ENCODE results near the gene MSH5. TPM values are rescaled to one million over a fixed set of nuclear protein-coding genes. Genes with fewer than 3 reads are reported as not detected.
A peak's percentile ranks its signal among the peaks of the same experiment; 100 is the strongest.

MSH5 gene
- total and polyA plus RNA-seq, 2 of the 13 experiments (the other 11 are each of a cell fraction or from before 2014, with no cell fraction given), result 10.2 to 38.7 TPM

DNA sequence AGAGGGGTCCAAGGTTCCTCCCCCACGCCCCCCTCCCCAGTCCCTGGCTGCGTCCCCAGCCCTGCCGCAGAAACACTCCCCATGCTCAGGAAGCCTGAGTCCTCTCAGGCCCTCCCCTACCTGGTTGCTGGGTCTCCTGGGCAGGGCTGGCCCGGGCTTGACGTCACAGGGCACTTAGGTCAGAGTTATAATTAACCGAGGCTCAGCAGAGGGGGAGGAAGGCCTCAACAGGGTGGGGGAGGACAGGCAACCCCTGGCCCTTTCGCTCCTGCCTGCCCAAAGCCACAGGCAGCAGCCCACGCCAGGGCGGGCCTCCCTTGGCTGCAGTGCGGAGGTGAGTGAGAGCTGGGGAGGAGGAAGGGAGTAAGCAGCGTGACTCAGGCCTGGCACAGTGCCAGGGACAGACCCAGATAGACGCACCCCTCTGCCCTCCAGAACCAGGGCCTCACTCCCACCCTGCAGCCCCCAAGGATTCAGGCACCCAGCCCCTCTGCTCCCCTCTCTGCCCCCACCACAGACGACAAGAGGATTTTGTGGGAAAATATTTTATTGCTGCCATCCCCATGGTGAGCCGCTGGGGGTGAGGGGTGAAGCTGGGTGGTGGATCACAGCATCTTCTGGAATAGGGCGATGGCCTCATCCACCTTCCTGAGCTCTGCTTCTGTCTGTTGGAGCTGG lies 37.3 kb downstream of the MSH5 start, which contains the start of gene VWA7 (continued):
- TF ChIP-seq ESRRA (CRISPR knock-in tag; IDR thresholded peaks at IDR 0.05; ENCODE audit: low read depth) (peak; percentile 20; the same call in 1 of the 2 replicates), ZNF143 (CRISPR knock-in tag; IDR thresholded peaks at IDR 0.05) (peak; percentile 17; the same call in 1 of the 2 replicates), U2AF1 (optimal IDR thresholded peaks at IDR 0.05; ENCODE audit: low read depth, low read length) (no peak), ZNF124 (CRISPR knock-in tag; IDR thresholded peaks at IDR 0.05) (0 out of 2 replicates have a peak, but pooled peaks have one; percentile 50), TGIF2 (CRISPR knock-in tag; IDR thresholded peaks at IDR 0.05) (no peak; the same call in 1 of the 2 replicates), ARHGAP35 (CRISPR knock-in tag; IDR thresholded peaks at IDR 0.05; ENCODE audit: borderline replicate concordance) (peak; percentile 86; the same call in 1 of the 2 replicates), KLF6 (CRISPR knock-in tag; IDR thresholded peaks at IDR 0.05) (no peak), EZH2 (conservative IDR thresholded peaks at IDR 0.05; ENCODE audit: low read depth, low read length) (no peak), ZNF121 (CRISPR knock-in tag; IDR thresholded peaks at IDR 0.05) (peak; percentile 51; the same call in 1 of the 2 replicates), SOX5 (CRISPR knock-in tag; IDR thresholded peaks at IDR 0.05; ENCODE audit: borderline replicate concordance) (0 out of 2 replicates have a peak, but pooled peaks have one; percentile 41), FOXA3 (CRISPR knock-in tag; IDR thresholded peaks at IDR 0.05) (peak; percentile 72), NFKB2 (CRISPR knock-in tag; IDR thresholded peaks at IDR 0.05; ENCODE audit: borderline replicate concordance) (peak; percentile 16; the same call in 1 of the 2 replicates), FOSL2 (CRISPR knock-in tag; IDR thresholded peaks at IDR 0.05) (peak; percentile 91), CAMTA2 (CRISPR knock-in tag; IDR thresholded peaks at IDR 0.05; ENCODE audit: borderline replicate concordance) (peak; percentile 47; the same call in 1 of the 2 replicates), ZNF746 (CRISPR knock-in tag; IDR thresholded peaks at IDR 0.05) (peak; percentile 41; the same call in 1 of the 2 replicates), THAP11 (CRISPR knock-in tag; IDR thresholded peaks at IDR 0.05) (peak; percentile 66), CREM (IDR thresholded peaks at IDR 0.05) (peak; percentile 87; the same call in 1 of the 2 replicates), CREM (CRISPR knock-in tag; IDR thresholded peaks at IDR 0.05) (no peak; the same call in 1 of the 2 replicates), MIXL1 (CRISPR knock-in tag; IDR thresholded peaks at IDR 0.05) (peak; percentile 94), DR1 (CRISPR knock-in tag; IDR thresholded peaks at IDR 0.05) (peak; percentile 58), ZNF775 (CRISPR knock-in tag; IDR thresholded peaks at IDR 0.05; ENCODE audit: borderline replicate concordance) (no peak), KLF9 (CRISPR knock-in tag; IDR thresholded peaks at IDR 0.05; ENCODE audit: low read depth) (peak; percentile 55; the same call in 1 of the 2 replicates), JUND (CRISPR knock-in tag; IDR thresholded peaks at IDR 0.05) (peak; percentile 68; the same call in 1 of the 2 replicates)
- TF ChIP-seq, protein P1, sequence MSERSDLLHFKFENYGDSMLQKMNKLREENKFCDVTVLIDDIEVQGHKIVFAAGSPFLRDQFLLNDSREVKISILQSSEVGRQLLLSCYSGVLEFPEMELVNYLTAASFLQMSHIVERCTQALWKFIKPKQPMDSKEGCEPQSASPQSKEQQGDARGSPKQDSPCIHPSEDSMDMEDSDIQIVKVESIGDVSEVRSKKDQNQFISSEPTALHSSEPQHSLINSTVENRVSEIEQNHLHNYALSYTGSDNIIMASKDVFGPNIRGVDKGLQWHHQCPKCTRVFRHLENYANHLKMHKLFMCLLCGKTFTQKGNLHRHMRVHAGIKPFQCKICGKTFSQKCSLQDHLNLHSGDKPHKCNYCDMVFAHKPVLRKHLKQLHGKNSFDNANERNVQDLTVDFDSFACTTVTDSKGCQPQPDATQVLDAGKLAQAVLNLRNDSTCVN (CRISPR knock-in tag; IDR thresholded peaks at IDR 0.05; ENCODE audit: borderline replicate concordance), result peak; percentile 67; the same call in 1 of the 2 replicates
- TF ChIP-seq, protein P2, sequence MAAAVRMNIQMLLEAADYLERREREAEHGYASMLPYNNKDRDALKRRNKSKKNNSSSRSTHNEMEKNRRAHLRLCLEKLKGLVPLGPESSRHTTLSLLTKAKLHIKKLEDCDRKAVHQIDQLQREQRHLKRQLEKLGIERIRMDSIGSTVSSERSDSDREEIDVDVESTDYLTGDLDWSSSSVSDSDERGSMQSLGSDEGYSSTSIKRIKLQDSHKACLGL (CRISPR knock-in tag; IDR thresholded peaks at IDR 0.05), result 0 out of 2 replicates have a peak, but pooled peaks have one; percentile 34
- TF ChIP-seq, protein P3, sequence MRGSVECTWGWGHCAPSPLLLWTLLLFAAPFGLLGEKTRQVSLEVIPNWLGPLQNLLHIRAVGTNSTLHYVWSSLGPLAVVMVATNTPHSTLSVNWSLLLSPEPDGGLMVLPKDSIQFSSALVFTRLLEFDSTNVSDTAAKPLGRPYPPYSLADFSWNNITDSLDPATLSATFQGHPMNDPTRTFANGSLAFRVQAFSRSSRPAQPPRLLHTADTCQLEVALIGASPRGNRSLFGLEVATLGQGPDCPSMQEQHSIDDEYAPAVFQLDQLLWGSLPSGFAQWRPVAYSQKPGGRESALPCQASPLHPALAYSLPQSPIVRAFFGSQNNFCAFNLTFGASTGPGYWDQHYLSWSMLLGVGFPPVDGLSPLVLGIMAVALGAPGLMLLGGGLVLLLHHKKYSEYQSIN (CRISPR knock-in tag; IDR thresholded peaks at IDR 0.05; ENCODE audit: borderline replicate concordance), result no peak
- TF ChIP-seq, protein P4, sequence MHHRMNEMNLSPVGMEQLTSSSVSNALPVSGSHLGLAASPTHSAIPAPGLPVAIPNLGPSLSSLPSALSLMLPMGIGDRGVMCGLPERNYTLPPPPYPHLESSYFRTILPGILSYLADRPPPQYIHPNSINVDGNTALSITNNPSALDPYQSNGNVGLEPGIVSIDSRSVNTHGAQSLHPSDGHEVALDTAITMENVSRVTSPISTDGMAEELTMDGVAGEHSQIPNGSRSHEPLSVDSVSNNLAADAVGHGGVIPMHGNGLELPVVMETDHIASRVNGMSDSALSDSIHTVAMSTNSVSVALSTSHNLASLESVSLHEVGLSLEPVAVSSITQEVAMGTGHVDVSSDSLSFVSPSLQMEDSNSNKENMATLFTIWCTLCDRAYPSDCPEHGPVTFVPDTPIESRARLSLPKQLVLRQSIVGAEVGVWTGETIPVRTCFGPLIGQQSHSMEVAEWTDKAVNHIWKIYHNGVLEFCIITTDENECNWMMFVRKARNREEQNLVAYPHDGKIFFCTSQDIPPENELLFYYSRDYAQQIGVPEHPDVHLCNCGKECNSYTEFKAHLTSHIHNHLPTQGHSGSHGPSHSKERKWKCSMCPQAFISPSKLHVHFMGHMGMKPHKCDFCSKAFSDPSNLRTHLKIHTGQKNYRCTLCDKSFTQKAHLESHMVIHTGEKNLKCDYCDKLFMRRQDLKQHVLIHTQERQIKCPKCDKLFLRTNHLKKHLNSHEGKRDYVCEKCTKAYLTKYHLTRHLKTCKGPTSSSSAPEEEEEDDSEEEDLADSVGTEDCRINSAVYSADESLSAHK (CRISPR knock-in tag; IDR thresholded peaks at IDR 0.05; ENCODE audit: borderline replicate concordance), result no peak

All from HepG2 (cell line).